ENCODE data around the gene MCUB. TPM values are rescaled to one million over a fixed set of nuclear protein-coding genes. Genes with fewer than 3 reads are reported as not detected.

Gene MCUB
- total and polyA plus RNA-seq, 2 of the 13 experiments (the other 11 are each of a cell fraction or from before 2014, with no cell fraction given) = 0.95 to 2.2 TPM

GRCh38 chr4:109713500-109713899 lies 153.5 kb downstream of the MCUB start (continued):
- TF ChIP-seq ZIK1 (CRISPR knock-in tag; IDR thresholded peaks at IDR 0.05; ENCODE audit: borderline replicate concordance, low read depth) (no peak), KLF11 (CRISPR knock-in tag; IDR thresholded peaks at IDR 0.05) (no peak), ZNF30 (CRISPR knock-in tag; IDR thresholded peaks at IDR 0.05) (no peak), ZNF513 (CRISPR knock-in tag; conservative IDR thresholded peaks at IDR 0.05) (no peak), CBX5 (CRISPR knock-in tag; IDR thresholded peaks at IDR 0.05; ENCODE audit: borderline replicate concordance) (no peak), ZNF317 (CRISPR knock-in tag; IDR thresholded peaks at IDR 0.05) (no peak), FOXO1 (CRISPR knock-in tag; IDR thresholded peaks at IDR 0.05) (no peak), KDM6A (CRISPR knock-in tag; IDR thresholded peaks at IDR 0.05; ENCODE audit: low read depth) (no peak), MATR3 (CRISPR knock-in tag; IDR thresholded peaks at IDR 0.05) (no peak), DMTF1 (CRISPR knock-in tag; IDR thresholded peaks at IDR 0.05) (no peak), SRF (IDR thresholded peaks at IDR 0.05; ENCODE audit: low read depth, low read length) (no peak)

- H3K9me3 ChIP-seq (ENCODE audit: low read length) = no peaks in the 10 kb centered on the region
- intact Hi-C loops (cut with micrococcal nuclease; ENCODE audit: unreplicated experiment) = no loop called here
- H3K9ac ChIP-seq (ENCODE audit: insufficient read depth, low read depth, low read length) = no peak overlapping the region
- H3K4me2 ChIP-seq (ENCODE audit: low read depth, low read length) = no peak overlapping the region
- no TSS peak for BruUV-seq (replicated peaks)
- peaks cover 12% of the 10 kb centered on the region for H3K79me2 ChIP-seq (ENCODE audit: insufficient read depth, low read length)
- H3K36me3 ChIP-seq (replicated peaks in 1 of 2; ENCODE audit: control insufficient read depth in 1 of 2, insufficient read depth in 2 of 2, low read length in 2 of 2) = peaks cover 0 to 26% of the 10 kb centered on the region in 2 experiments; a peak in 3 of 5 replicates
- no peak overlapping the region for H3K4me3 ChIP-seq (replicated peaks in 1 of 3; ENCODE audit: insufficient read depth in 1 of 3, low read depth in 2 of 3, low read length in 3 of 3)
- ChIA-PET POLR2A (no interaction called here), CTCF (ENCODE audit: low intra/inter-chr PET ratio, low total read pairs) (no interaction called here)
- DNase-seq (ENCODE audit: low spot score) (no peak), FAIRE-seq (no peak), ATAC-seq (no peak)
- H3K27me3 ChIP-seq (ENCODE audit: control insufficient read depth in 1 of 2, insufficient read depth in 2 of 2, low read length in 2 of 2) = no peaks in the 10 kb centered on the region; a peak in 1 of 5 replicates
- 93% methylated on average over 1 of the region's 1 CpG for WGBS (ENCODE audit: low lambda C conversion rate)
- H2AFZ ChIP-seq (ENCODE audit: low read length) = no peak overlapping the region
- no peaks in the 10 kb centered on the region for H4K20me1 ChIP-seq (ENCODE audit: insufficient read depth, low read length)
- H3K4me1 ChIP-seq (ENCODE audit: insufficient read depth, low read length) = peaks cover 7% of the 10 kb centered on the region
- in situ Hi-C loops (cut with HindIII; ENCODE audit: extremely low pct_ligation_motif_present, low pct_unique_long_range_greater_than_20kb) = loop anchor here (5.0 kb wide), 1 partner anchor 56 kb away; no protein-coding TSS in a partner anchor
- no peak overlapping the region for H3K27ac ChIP-seq (ENCODE audit: extremely low read length, insufficient read depth, low read length)
- no peak for TF ChIP-seq ATF6 (CRISPR knock-in tag; conservative IDR thresholded peaks at IDR 0.05)
- no peak for TF ChIP-seq ZNF234 (CRISPR knock-in tag; conservative IDR thresholded peaks at IDR 0.05)
- TF ChIP-seq CENPX (CRISPR knock-in tag; IDR thresholded peaks at IDR 0.05) = no peak
- TF ChIP-seq ZBTB14 (CRISPR knock-in tag; IDR thresholded peaks at IDR 0.05) = no peak
- TF ChIP-seq ZNF264 (CRISPR knock-in tag; IDR thresholded peaks at IDR 0.05) = no peak
- TF ChIP-seq IKZF1 (IDR thresholded peaks at IDR 0.05) = no peak
- TF ChIP-seq SNAPC2 (CRISPR knock-in tag; IDR thresholded peaks at IDR 0.05) = no peak
- TF ChIP-seq KMT2A (CRISPR knock-in tag; IDR thresholded peaks at IDR 0.05) = no peak
These were observed 158.7 kb downstream of the MCUB start for GRCh38 chr4:109718759-109719158.
